A549 (cell line): ENCODE data around the gene TRAK1. TPM values are rescaled to one million over a fixed set of nuclear protein-coding genes. Genes with fewer than 3 reads are reported as not detected.

Experiments used
- ATAC-seq, 2 experiments: fragments of 200-7000 bp in 1 of 2; fragments of >200 bp in 1 of 2; cut with Nextera tagmentation in 1 of 2; cut with Tn5 transposase in 1 of 2; 3 replicates each; pipeline versions ENCODE4 v1.8.0 to v1.9.1; 2018 to 2020; ENCODE audit warnings: mild to moderate bottlenecking in 1 of 2, moderate library complexity in 1 of 2
- CTCF ChIA-PET: fragments of 300-600 bp; sonication (Branson Sonifier 250); formaldehyde crosslinking; extraction: SDS; loops from one replicate; lab custom pipeline; 2021; ENCODE audit warnings: antibody characterized with exemption, inconsistent platforms; lab: Yijun Ruan, JAX
- POLR2A ChIA-PET: fragments of 350-600 bp; formaldehyde crosslinking; extraction: SDS; loops from one replicate; lab custom pipeline; 2021; ENCODE audit warnings: antibody characterized with exemption, inconsistent platforms; lab: Yijun Ruan, JAX
- DNase-seq, 2 experiments: peaks; one replicate each; pipeline versions ENCODE4 v3.0.0 to v3.0.0-alpha.2; 2011 to 2016; ENCODE audit warnings: low read depth in 1 of 2, low spot score in 1 of 2
- FAIRE-seq: peaks from 2 replicates; lab custom pipeline; 2011; peaks lifted over from hg19 to GRCh38; lab: Jason Lieb, UNC
- H3K27ac ChIP-seq, 2 experiments: fragments of >200 bp; sonication (Bioruptor Twin); formaldehyde crosslinking; 3 replicates each; pipeline ENCODE4 v1.5.1; 2016 to 2017
- H3K4me1 ChIP-seq: fragments of >200 bp; sonication (Bioruptor Twin); formaldehyde crosslinking; 3 replicates; pipeline ENCODE4 v1.6.1; 2016
- H3K4me2 ChIP-seq: fragments of >200 bp; sonication (Bioruptor Twin); formaldehyde crosslinking; 3 replicates; pipeline ENCODE4 v1.6.1; 2016
- H3K4me3 ChIP-seq: fragments of >200 bp; sonication (Bioruptor Twin); formaldehyde crosslinking; 3 replicates; pipeline ENCODE4 v1.5.1; 2016
- H3K9me3 ChIP-seq: fragments of >200 bp; sonication (Bioruptor Twin); formaldehyde crosslinking; 3 replicates; pipeline ENCODE4 v1.6.1; 2016
- CEBPB ChIP-seq, 2 experiments: fragments of >200 bp in 1 of 2; sonication (Bioruptor Twin) in 1 of 2; formaldehyde crosslinking in 1 of 2; IDR thresholded peaks; 2 replicates each; pipeline ENCODE4 v1.6.1; 2012 to 2016
- CHD2 ChIP-seq: fragments of 150-350 bp; IDR thresholded peaks from 2 replicates; pipeline ENCODE4 v1.6.1; 2014; ENCODE audit warnings: low read length; ENCODE audit not compliant: partially characterized antibody
- CHD4 ChIP-seq: fragments of 200-600 bp; sonication (generic); IDR thresholded peaks from 2 replicates; pipeline ENCODE4 v1.6.1; 2016; ENCODE audit warnings: antibody characterized with exemption, mild to moderate bottlenecking, borderline replicate concordance
- FOSB ChIP-seq: fragments of 250-450 bp; sonication (Bioruptor Pico); IDR thresholded peaks from 2 replicates; pipeline ENCODE4 v1.5.0; 2020; ENCODE audit warnings: mild to moderate bottlenecking, moderate library complexity
- GATA3 ChIP-seq: IDR thresholded peaks from 2 replicates; pipeline ENCODE4 v1.6.1; 2012; ENCODE audit warnings: borderline replicate concordance
- HEYL ChIP-seq: fragments of 250-450 bp; sonication (Bioruptor Pico); IDR thresholded peaks from 2 replicates; pipeline ENCODE4 v1.8.0; 2021; ENCODE audit warnings: mild to moderate bottlenecking, moderate library complexity
- HOXB13 ChIP-seq: fragments of 250-450 bp; sonication (Bioruptor Pico); IDR thresholded peaks from 2 replicates; pipeline ENCODE4 v1.5.0; 2020; ENCODE audit warnings: low read depth, mild to moderate bottlenecking, moderate library complexity
- HOXB5 ChIP-seq: fragments of 250-450 bp; sonication (Bioruptor Pico); IDR thresholded peaks from 2 replicates; pipeline ENCODE4 v1.5.0; 2020; ENCODE audit warnings: mild to moderate bottlenecking, moderate library complexity
- JUN ChIP-seq, 2 experiments: fragments of >200 bp; sonication (Bioruptor Twin); formaldehyde crosslinking; IDR thresholded peaks; 2 replicates in 1 of 2; 3 replicates in 1 of 2; pipeline ENCODE4 v1.6.1; 2016 to 2017
- KDM1A ChIP-seq: fragments of 200-600 bp; sonication (generic); IDR thresholded peaks from 2 replicates; pipeline ENCODE4 v1.6.1; 2016; ENCODE audit warnings: low read depth, mild to moderate bottlenecking
- KDM5A ChIP-seq: fragments of 200-600 bp; sonication (generic); IDR thresholded peaks from 2 replicates; pipeline ENCODE4 v1.6.1; 2016; ENCODE audit warnings: antibody characterized with exemption, mild to moderate bottlenecking
- NPAS2 ChIP-seq: fragments of 250-450 bp; sonication (Bioruptor Pico); IDR thresholded peaks from 2 replicates; pipeline ENCODE4 v1.8.0; 2022; ENCODE audit warnings: mild to moderate bottlenecking, moderate library complexity, borderline replicate concordance
- PHF8 ChIP-seq: fragments of 200-600 bp; sonication (generic); IDR thresholded peaks from 2 replicates; pipeline ENCODE4 v1.6.1; 2016; ENCODE audit warnings: low read depth, mild to moderate bottlenecking, antibody characterized with exemption, moderate library complexity, borderline replicate concordance
- POLR2A ChIP-seq: IDR thresholded peaks from 2 replicates; pipeline ENCODE4 v1.6.1; 2012; ENCODE audit warnings: mild to moderate bottlenecking, low read length
- POLR2AphosphoS2 ChIP-seq: conservative IDR thresholded peaks from 2 replicates; pipeline ENCODE4 v1.6.1; 2012; ENCODE audit warnings: low read length, improper control_type of control experiment, inconsistent platforms
- RARB ChIP-seq: fragments of 250-450 bp; sonication (Bioruptor Pico); IDR thresholded peaks from 2 replicates; pipeline ENCODE4 v1.8.0; 2021; ENCODE audit warnings: mild to moderate bottlenecking, moderate library complexity
- RCOR1 ChIP-seq: fragments of 150-350 bp; IDR thresholded peaks from 2 replicates; pipeline ENCODE4 v1.6.1; 2014; ENCODE audit warnings: antibody characterized with exemption, low read length, low read depth
- RFX5 ChIP-seq: fragments of 450-650 bp; IDR thresholded peaks from 2 replicates; pipeline ENCODE4 v1.7.1; 2014; ENCODE audit warnings: antibody characterized with exemption, mild to moderate bottlenecking, moderate library complexity
- TP53 ChIP-seq: fragments of 250-450 bp; sonication (Bioruptor Pico); IDR thresholded peaks from 2 replicates; pipeline ENCODE4 v1.5.0; 2021; ENCODE audit warnings: mild to moderate bottlenecking, moderate library complexity
- ZSCAN20 ChIP-seq: fragments of 250-450 bp; sonication (Bioruptor Pico); IDR thresholded peaks from 2 replicates; pipeline ENCODE4 v1.8.0; 2022; ENCODE audit warnings: mild to moderate bottlenecking, moderate library complexity
- WGBS: methylation state at CpG from one replicate; pipeline ENCODE4 v1.1.6; 2017; ENCODE audit errors: missing lambda C conversion rate; 5-methylcytosine and 5-hydroxymethylcytosine counted together
- polyA plus RNA-seq, 4 experiments: library from polyadenylated mRNA; depleted of rRNA in 3 of 4; stranded (reverse); fragments of >200 nt; fragmentation: RNase III in 1 of 4; extraction: RNeasy Plus Mini Kit Qiagen cat#74134 plus additional on column Dnase treatment in 1 of 4; gene quantifications; 2 replicates in 3 of 4; 3 replicates in 1 of 4; pipeline ENCODE4 v1.2.3, GENCODE V29; 2011 to 2017
- TF ChIP-seq, protein P1 (sequence below): fragments of >200 bp; sonication (Bioruptor Twin); formaldehyde crosslinking; IDR thresholded peaks from 3 replicates; pipeline ENCODE4 v1.5.1; 2016
- TF ChIP-seq, protein P2 (sequence below): fragments of >200 bp; sonication (Bioruptor Twin); formaldehyde crosslinking; IDR thresholded peaks from 2 replicates; pipeline ENCODE4 v1.6.1; 2016
- TF ChIP-seq, protein P3 (sequence below): fragments of 250-450 bp; sonication (Bioruptor Pico); IDR thresholded peaks from 2 replicates; pipeline ENCODE4 v1.5.0; 2021; ENCODE audit warnings: mild to moderate bottlenecking, moderate library complexity, borderline replicate concordance
- TF ChIP-seq, protein P4 (sequence below): fragments of 150-350 bp; IDR thresholded peaks from 2 replicates; pipeline ENCODE4 v1.6.1; 2014; ENCODE audit warnings: low read depth, mild to moderate bottlenecking, low read length
- TF ChIP-seq, protein P5 (sequence below): fragments of 450-650 bp; IDR thresholded peaks from 2 replicates; pipeline ENCODE4 v1.6.1; 2014; ENCODE audit warnings: antibody characterized with exemption
- TF ChIP-seq, protein P6 (sequence below): fragments of 200-600 bp; sonication (generic); IDR thresholded peaks from 2 replicates; pipeline ENCODE4 v1.6.1; 2016; ENCODE audit warnings: antibody characterized with exemption, mild to moderate bottlenecking, moderate library complexity
- TF ChIP-seq, protein P7 (sequence below): fragments of >200 bp; sonication (Bioruptor Twin); formaldehyde crosslinking; IDR thresholded peaks from 3 replicates; pipeline ENCODE4 v1.6.1; 2016

TRAK1 gene
- polyA plus RNA-seq, 2 of the 4 experiments (the other 2 are of a cell fraction) = 12.2 to 22.3 TPM

DNA sequence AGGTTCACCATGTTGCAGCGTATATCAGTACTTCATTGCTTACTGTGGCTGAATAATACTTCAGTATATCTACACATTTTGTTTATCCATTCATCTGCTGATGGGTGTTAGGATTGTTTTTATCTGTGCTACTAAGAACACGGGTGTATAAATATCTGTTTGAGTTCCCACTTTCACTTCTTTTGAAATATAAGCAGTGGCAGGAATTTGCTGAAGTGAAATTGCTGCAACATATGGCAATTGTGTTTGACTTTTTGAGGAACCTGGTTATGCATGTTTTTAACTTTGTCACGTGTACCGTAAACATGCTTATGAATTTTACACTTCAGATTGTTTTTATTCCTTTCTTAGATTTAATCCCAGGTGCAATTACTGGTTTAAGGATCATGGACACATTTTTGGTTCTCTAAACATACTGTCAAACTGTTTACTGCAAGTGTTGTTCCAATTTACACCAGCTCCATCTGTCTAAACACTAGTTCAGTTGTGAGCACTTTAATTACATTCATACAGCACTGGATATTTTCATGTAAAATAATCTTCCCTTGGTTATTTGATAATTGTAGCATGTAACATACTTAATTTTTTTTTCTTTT, 23.1 kb downstream of the TRAK1 start (continued):
- TF ChIP-seq, protein P1, sequence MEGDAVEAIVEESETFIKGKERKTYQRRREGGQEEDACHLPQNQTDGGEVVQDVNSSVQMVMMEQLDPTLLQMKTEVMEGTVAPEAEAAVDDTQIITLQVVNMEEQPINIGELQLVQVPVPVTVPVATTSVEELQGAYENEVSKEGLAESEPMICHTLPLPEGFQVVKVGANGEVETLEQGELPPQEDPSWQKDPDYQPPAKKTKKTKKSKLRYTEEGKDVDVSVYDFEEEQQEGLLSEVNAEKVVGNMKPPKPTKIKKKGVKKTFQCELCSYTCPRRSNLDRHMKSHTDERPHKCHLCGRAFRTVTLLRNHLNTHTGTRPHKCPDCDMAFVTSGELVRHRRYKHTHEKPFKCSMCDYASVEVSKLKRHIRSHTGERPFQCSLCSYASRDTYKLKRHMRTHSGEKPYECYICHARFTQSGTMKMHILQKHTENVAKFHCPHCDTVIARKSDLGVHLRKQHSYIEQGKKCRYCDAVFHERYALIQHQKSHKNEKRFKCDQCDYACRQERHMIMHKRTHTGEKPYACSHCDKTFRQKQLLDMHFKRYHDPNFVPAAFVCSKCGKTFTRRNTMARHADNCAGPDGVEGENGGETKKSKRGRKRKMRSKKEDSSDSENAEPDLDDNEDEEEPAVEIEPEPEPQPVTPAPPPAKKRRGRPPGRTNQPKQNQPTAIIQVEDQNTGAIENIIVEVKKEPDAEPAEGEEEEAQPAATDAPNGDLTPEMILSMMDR = no peak
- TF ChIP-seq, protein P2, sequence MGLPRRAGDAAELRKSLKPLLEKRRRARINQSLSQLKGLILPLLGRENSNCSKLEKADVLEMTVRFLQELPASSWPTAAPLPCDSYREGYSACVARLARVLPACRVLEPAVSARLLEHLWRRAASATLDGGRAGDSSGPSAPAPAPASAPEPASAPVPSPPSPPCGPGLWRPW = no peak
- no peak for TF ChIP-seq CHD4
- no peak for TF ChIP-seq RCOR1
- no peak for TF ChIP-seq CEBPB (IDR thresholded peaks at IDR 0.05)
- TF ChIP-seq NPAS2 = no peak
- TF ChIP-seq CHD2 = no peak
- TF ChIP-seq RARB (CRISPR knock-in tag) = no peak
- no peak for TF ChIP-seq POLR2AphosphoS2
- TF ChIP-seq, protein P3, sequence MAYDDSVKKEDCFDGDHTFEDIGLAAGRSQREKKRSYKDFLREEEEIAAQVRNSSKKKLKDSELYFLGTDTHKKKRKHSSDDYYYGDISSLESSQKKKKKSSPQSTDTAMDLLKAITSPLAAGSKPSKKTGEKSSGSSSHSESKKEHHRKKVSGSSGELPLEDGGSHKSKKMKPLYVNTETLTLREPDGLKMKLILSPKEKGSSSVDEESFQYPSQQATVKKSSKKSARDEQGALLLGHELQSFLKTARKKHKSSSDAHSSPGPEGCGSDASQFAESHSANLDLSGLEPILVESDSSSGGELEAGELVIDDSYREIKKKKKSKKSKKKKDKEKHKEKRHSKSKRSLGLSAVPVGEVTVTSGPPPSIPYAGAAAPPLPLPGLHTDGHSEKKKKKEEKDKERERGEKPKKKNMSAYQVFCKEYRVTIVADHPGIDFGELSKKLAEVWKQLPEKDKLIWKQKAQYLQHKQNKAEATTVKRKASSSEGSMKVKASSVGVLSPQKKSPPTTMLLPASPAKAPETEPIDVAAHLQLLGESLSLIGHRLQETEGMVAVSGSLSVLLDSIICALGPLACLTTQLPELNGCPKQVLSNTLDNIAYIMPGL (CRISPR knock-in tag) = no peak
- no peak for TF ChIP-seq ZSCAN20
- TF ChIP-seq, all 56 proteins: peak for 0

DNA sequence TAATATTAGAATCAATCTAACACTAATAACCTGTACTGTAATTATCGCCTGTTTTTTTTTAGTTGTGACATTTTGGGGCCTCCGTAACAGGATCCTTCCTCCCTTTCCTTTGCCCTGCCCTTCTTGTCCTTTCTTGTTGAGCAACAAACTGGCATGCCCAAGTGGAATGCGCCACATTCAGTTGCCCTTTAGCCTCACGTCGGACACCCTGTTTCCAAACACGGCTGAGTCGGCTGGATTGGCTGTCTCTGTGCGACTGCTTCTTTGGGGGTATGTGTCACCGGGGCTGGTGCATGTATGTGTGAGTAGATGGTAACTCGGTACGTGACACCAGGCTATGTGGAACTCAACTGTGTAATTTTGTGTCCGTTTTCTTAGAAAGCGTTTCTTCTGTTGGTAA, 24.1 kb downstream of the TRAK1 start:
- no peak for ATAC-seq
- Histone ChIP-seq H3K27ac (no peak overlapping the region), H3K4me3 (no peak overlapping the region), H3K9me3 (no peaks in the 10 kb centered on the region), H3K4me1 (peaks cover 15% of the 10 kb centered on the region), H3K4me2 (no peak overlapping the region)
- WGBS = 59% methylated on average over 13 of the region's 13 CpGs
- TF ChIP-seq, protein P4, sequence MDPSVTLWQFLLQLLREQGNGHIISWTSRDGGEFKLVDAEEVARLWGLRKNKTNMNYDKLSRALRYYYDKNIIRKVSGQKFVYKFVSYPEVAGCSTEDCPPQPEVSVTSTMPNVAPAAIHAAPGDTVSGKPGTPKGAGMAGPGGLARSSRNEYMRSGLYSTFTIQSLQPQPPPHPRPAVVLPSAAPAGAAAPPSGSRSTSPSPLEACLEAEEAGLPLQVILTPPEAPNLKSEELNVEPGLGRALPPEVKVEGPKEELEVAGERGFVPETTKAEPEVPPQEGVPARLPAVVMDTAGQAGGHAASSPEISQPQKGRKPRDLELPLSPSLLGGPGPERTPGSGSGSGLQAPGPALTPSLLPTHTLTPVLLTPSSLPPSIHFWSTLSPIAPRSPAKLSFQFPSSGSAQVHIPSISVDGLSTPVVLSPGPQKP = no peak
- no peak for TF ChIP-seq KDM5A
- no peak for TF ChIP-seq HEYL (CRISPR knock-in tag)
- no peak for TF ChIP-seq GATA3
- TF ChIP-seq FOSB (CRISPR knock-in tag) = no peak
- TF ChIP-seq, protein P5, sequence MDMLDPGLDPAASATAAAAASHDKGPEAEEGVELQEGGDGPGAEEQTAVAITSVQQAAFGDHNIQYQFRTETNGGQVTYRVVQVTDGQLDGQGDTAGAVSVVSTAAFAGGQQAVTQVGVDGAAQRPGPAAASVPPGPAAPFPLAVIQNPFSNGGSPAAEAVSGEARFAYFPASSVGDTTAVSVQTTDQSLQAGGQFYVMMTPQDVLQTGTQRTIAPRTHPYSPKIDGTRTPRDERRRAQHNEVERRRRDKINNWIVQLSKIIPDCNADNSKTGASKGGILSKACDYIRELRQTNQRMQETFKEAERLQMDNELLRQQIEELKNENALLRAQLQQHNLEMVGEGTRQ = no peak
- TF ChIP-seq, protein P2 = no peak
- no peak for TF ChIP-seq POLR2A
- TF ChIP-seq, protein P6, sequence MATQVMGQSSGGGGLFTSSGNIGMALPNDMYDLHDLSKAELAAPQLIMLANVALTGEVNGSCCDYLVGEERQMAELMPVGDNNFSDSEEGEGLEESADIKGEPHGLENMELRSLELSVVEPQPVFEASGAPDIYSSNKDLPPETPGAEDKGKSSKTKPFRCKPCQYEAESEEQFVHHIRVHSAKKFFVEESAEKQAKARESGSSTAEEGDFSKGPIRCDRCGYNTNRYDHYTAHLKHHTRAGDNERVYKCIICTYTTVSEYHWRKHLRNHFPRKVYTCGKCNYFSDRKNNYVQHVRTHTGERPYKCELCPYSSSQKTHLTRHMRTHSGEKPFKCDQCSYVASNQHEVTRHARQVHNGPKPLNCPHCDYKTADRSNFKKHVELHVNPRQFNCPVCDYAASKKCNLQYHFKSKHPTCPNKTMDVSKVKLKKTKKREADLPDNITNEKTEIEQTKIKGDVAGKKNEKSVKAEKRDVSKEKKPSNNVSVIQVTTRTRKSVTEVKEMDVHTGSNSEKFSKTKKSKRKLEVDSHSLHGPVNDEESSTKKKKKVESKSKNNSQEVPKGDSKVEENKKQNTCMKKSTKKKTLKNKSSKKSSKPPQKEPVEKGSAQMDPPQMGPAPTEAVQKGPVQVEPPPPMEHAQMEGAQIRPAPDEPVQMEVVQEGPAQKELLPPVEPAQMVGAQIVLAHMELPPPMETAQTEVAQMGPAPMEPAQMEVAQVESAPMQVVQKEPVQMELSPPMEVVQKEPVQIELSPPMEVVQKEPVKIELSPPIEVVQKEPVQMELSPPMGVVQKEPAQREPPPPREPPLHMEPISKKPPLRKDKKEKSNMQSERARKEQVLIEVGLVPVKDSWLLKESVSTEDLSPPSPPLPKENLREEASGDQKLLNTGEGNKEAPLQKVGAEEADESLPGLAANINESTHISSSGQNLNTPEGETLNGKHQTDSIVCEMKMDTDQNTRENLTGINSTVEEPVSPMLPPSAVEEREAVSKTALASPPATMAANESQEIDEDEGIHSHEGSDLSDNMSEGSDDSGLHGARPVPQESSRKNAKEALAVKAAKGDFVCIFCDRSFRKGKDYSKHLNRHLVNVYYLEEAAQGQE = no peak
- no peak for TF ChIP-seq PHF8
- TF ChIP-seq, protein P7, sequence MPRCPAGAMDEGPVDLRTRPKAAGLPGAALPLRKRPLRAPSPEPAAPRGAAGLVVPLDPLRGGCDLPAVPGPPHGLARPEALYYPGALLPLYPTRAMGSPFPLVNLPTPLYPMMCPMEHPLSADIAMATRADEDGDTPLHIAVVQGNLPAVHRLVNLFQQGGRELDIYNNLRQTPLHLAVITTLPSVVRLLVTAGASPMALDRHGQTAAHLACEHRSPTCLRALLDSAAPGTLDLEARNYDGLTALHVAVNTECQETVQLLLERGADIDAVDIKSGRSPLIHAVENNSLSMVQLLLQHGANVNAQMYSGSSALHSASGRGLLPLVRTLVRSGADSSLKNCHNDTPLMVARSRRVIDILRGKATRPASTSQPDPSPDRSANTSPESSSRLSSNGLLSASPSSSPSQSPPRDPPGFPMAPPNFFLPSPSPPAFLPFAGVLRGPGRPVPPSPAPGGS = no peak
- TF ChIP-seq RFX5 = no peak
- TF ChIP-seq HOXB13 (CRISPR knock-in tag) = no peak
- no peak for TF ChIP-seq NPAS2
- no peak for TF ChIP-seq HOXB5
- no peak for TF ChIP-seq ZSCAN20
- no peak for TF ChIP-seq KDM1A
- TF ChIP-seq CEBPB (IDR thresholded peaks at IDR 0.05) = no peak
- TF ChIP-seq JUN (IDR thresholded peaks at IDR 0.05) = no peak
- TF ChIP-seq TP53 (CRISPR knock-in tag) = no peak
- ChIA-PET CTCF (interaction anchor here (1.5 kb wide), 1 partner anchor 15 kb away, joined by 4 read pairs; no protein-coding TSS in a partner anchor), POLR2A (no interaction called here)
- no peak for FAIRE-seq
- DNase-seq = no peak
